MM.1S (cell line): ENCODE measurements around the gene FOXL2NB.

Experiments
- CTCF ChIP-seq: fragments of 300-600 bp; sonication (generic); IDR thresholded peaks from 2 replicates; pipeline ENCODE4 v1.5.1; 2016; ENCODE audit warnings: antibody characterized with exemption, low read length, mixed read lengths
- EZH2 ChIP-seq: fragments of 300-600 bp; sonication (generic); optimal IDR thresholded peaks from 2 replicates; pipeline ENCODE3; 2017; ENCODE audit warnings: low read depth, mild to moderate bottlenecking, antibody characterized with exemption, low read length, mixed read lengths

DNA sequence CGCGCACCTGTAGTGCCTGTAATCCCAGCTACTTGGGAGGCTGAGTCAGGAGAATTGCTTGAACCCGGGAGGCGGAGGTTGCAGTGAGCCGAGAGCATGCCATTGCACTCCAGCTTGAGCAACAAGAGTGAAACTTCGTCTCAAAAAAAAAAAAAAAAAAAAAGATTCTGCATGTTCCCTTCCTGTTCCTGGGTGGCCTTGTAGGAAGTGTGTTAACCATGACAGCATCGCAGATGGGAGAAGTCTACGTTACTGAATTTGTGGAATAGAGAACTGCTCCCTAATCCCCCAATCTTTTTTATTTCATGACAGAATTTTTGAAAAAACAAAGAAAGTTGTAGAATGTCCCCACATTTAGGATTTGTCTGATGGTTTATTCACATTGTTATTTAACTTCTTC, 45.5 kb upstream of the FOXL2NB start:
- TF ChIP-seq CTCF (no peak), EZH2 (no peak)
